HCT116 (cell line): ENCODE results near the gene DIDO1. TPM values are rescaled to one million over a fixed set of nuclear protein-coding genes. Genes with fewer than 3 reads are reported as not detected.

ENCODE experiments used
- ATAC-seq: fragments of 200-7000 bp; cut with Tn5 transposase; 2 replicates; pipeline ENCODE4 v1.9.1; 2020; ENCODE audit warnings: mild to moderate bottlenecking, moderate library complexity
- BruUV-seq: library from RNA; stranded (reverse); fragments of 400-500 nt; replicated peaks from 2 replicates; lab custom pipeline; 2021; lab: Mats Ljungman, UMichigan
- CTCF ChIA-PET: fragments of 300-600 bp; sonication (Branson Sonifier 250); formaldehyde crosslinking; loops from one replicate; lab custom pipeline; 2021; ENCODE audit warnings: antibody characterized with exemption; lab: Charles Lee
- POLR2A ChIA-PET: fragments of 300-600, 350-600 bp; sonication (Branson Sonifier 250); formaldehyde crosslinking; loops from one replicate; lab custom pipeline; 2021; ENCODE audit warnings: antibody characterized with exemption; lab: Charles Lee
- RAD21 ChIA-PET, 2 experiments: fragments of 300-600 bp; sonication (Branson Sonifier 250); formaldehyde crosslinking; loops; one replicate each; lab custom pipeline; 2023; ENCODE audit warnings: low total read pairs in 2 of 2; ENCODE audit not compliant: uncharacterized antibody in 2 of 2, unreplicated experiment in 2 of 2, low non-redundant PET in 1 of 2; lab: Charles Lee
- DNase-seq: peaks from one replicate; pipeline ENCODE4 v3.0.0-alpha.2; 2010; ENCODE audit warnings: low read depth, low spot score
- H2AFZ ChIP-seq: fragments of 200-600 bp; shearing (Covaris generic), sonication (generic); 2 replicates; pipeline ENCODE4 v1.6.1; 2017; ENCODE audit warnings: low read depth, mixed run types, mixed read lengths, antibody characterized with exemption, low read length; ENCODE audit not compliant: poor library complexity, severe bottlenecking
- H3K27ac ChIP-seq: 2 replicates; pipeline ENCODE4 v1.5.1; 2012; ENCODE audit warnings: low read depth, low read length
- H3K27me3 ChIP-seq: fragments of 200-600 bp; sonication (generic); 2 replicates; pipeline ENCODE4 v1.6.1; 2016; ENCODE audit warnings: mixed run types, low read length, mixed read lengths; ENCODE audit not compliant: insufficient read depth
- H3K36me3 ChIP-seq, 2 experiments: fragments of 200-500 bp in 1 of 2; fragments of 200-600 bp in 1 of 2; sonication (Bioruptor generic) in 1 of 2; sonication (generic) in 1 of 2; 2 replicates each; pipeline versions ENCODE4 v1.5.1 to v1.6.1; 2014 to 2016; ENCODE audit warnings: low read length in 2 of 2, inconsistent platforms in 1 of 2, mixed read lengths in 1 of 2, mixed run types in 1 of 2; ENCODE audit not compliant: insufficient read depth in 2 of 2, control insufficient read depth in 1 of 2
- H3K4me1 ChIP-seq, 2 experiments: fragments of 200-600 bp in 1 of 2; sonication (generic) in 1 of 2; 2 replicates each; pipeline versions ENCODE4 v1.5.1 to v1.6.1; 2012 to 2017; ENCODE audit warnings: low read length in 2 of 2, inconsistent platforms in 1 of 2, mild to moderate bottlenecking in 1 of 2, mixed read lengths in 1 of 2, mixed run types in 1 of 2, moderate library complexity in 1 of 2; ENCODE audit not compliant: insufficient read depth in 2 of 2, control insufficient read depth in 1 of 2
- H3K4me2 ChIP-seq: fragments of 200-600 bp; sonication (generic); 2 replicates; pipeline ENCODE4 v1.6.1; 2017; ENCODE audit warnings: mixed run types, low read length, mixed read lengths
- H3K4me3 ChIP-seq, 2 experiments: fragments of 200-600 bp in 1 of 2; sonication (generic) in 1 of 2; replicated peaks in 1 of 2; 2 replicates each; pipeline ENCODE4 v1.5.1; 2011 to 2016; ENCODE audit warnings: low read length in 2 of 2, control low read depth in 1 of 2, low read depth in 1 of 2, mild to moderate bottlenecking in 1 of 2, mixed read lengths in 1 of 2, mixed run types in 1 of 2
- H3K79me2 ChIP-seq: fragments of 200-600 bp; sonication (generic); 2 replicates; pipeline ENCODE4 v1.6.1; 2017; ENCODE audit warnings: mild to moderate bottlenecking, mixed run types, low read length, moderate library complexity, mixed read lengths; ENCODE audit not compliant: insufficient read depth
- H3K9ac ChIP-seq: fragments of 200-600 bp; sonication (generic); 2 replicates; pipeline ENCODE4 v1.6.1; 2016; ENCODE audit warnings: low read length, mixed read lengths
- H3K9me2 ChIP-seq: fragments of 200-600 bp; sonication (generic), shearing (Covaris generic); 2 replicates; pipeline ENCODE4 v1.6.1; 2017; ENCODE audit warnings: mixed run types, mild to moderate bottlenecking, moderate library complexity; ENCODE audit not compliant: insufficient read depth
- H3K9me3 ChIP-seq, 2 experiments: fragments of 200-500 bp in 1 of 2; fragments of 200-600 bp in 1 of 2; sonication (Bioruptor generic) in 1 of 2; sonication (generic) in 1 of 2; 2 replicates each; pipeline ENCODE4 v1.6.1; 2014 to 2017; ENCODE audit warnings: low read length in 2 of 2, mixed read lengths in 2 of 2, inconsistent platforms in 1 of 2, low read depth in 1 of 2, mild to moderate bottlenecking in 1 of 2, mixed run types in 1 of 2, moderate library complexity in 1 of 2; ENCODE audit not compliant: control insufficient read depth in 1 of 2, insufficient read depth in 1 of 2
- H4K20me1 ChIP-seq: fragments of 200-600 bp; sonication (generic), shearing (Covaris generic); 2 replicates; pipeline ENCODE4 v1.6.1; 2017; ENCODE audit warnings: mixed run types, mild to moderate bottlenecking, moderate library complexity; ENCODE audit not compliant: insufficient read depth
- CBX3 ChIP-seq: IDR thresholded peaks from 2 replicates; pipeline ENCODE4 v1.6.1; 2012; ENCODE audit warnings: low read depth
- ELF1 ChIP-seq: IDR thresholded peaks from 2 replicates; pipeline ENCODE4 v1.6.1; 2012; ENCODE audit warnings: low read depth, borderline replicate concordance
- EZH2phosphoT487 ChIP-seq: fragments of 200-600 bp; IDR thresholded peaks from 2 replicates; pipeline ENCODE4 v1.6.1; 2018; ENCODE audit warnings: antibody characterized with exemption, borderline replicate concordance
- JUND ChIP-seq: IDR thresholded peaks from 2 replicates; pipeline ENCODE4 v1.6.1; 2012
- TCF7L2 ChIP-seq: IDR thresholded peaks from 2 replicates; pipeline ENCODE4 v1.7.0; 2011; ENCODE audit warnings: borderline replicate concordance, inconsistent platforms; ENCODE audit not compliant: insufficient read depth, insufficient read length; ENCODE audit errors: extremely low read depth
- YY1 ChIP-seq: IDR thresholded peaks from 2 replicates; pipeline ENCODE4 v1.6.1; 2011; ENCODE audit warnings: low read length, low read depth, moderate library complexity, mild to moderate bottlenecking; ENCODE audit not compliant: insufficient replicate concordance; ENCODE audit errors: extremely low read depth
- ZBTB33 ChIP-seq: IDR thresholded peaks from 2 replicates; pipeline ENCODE4 v1.6.1; 2011; ENCODE audit warnings: mild to moderate bottlenecking, low read length, moderate library complexity; ENCODE audit not compliant: insufficient replicate concordance; ENCODE audit errors: extremely low read depth
- ZFX ChIP-seq: fragments of 450-650 bp; IDR thresholded peaks from 2 replicates; pipeline ENCODE4 v1.6.1; 2017
- intact Hi-C: fragments of 100-400 bp; cut with micrococcal nuclease; formaldehyde crosslinking; loops from 2 replicates; pipeline ENCODE4 v1.10.0; 2022
- total RNA-seq: library from RNA; stranded (reverse); gene quantifications from one replicate; pipeline ENCODE4 v1.2.1, GENCODE V29; 2021; ENCODE audit not compliant: unreplicated experiment

Gene DIDO1
- total RNA-seq, 1 experiment from 2014 or later: 41.4 TPM

- H3K4me2 ChIP-seq: peak overlapping the region; percentile 99
- CTCF ChIA-PET: no interaction called here
- no peak for TF ChIP-seq ZBTB33
These were observed 25.0 kb upstream of the DIDO1 start for GRCh38 chr20:62951143-62951895.

GRCh38 chr20:62950741-62951140, 24.4 kb upstream of the DIDO1 start:
- no peak overlapping the region for H3K9ac ChIP-seq
- DNase-seq: no peak
- peaks cover 17 to 40% of the 10 kb centered on the region in 2 experiments; a peak in 3 of 4 replicates for H3K36me3 ChIP-seq
- no peak overlapping the region for H3K4me2 ChIP-seq
- H4K20me1 ChIP-seq: no peaks in the 10 kb centered on the region
- H3K4me1 ChIP-seq: peaks cover 9 to 24% of the 10 kb centered on the region in 2 experiments
- ChIA-PET RAD21 (no interaction called here), CTCF (no interaction called here), POLR2A (no interaction called here)
- no peaks in the 10 kb centered on the region for H3K27me3 ChIP-seq
- no TSS peak for BruUV-seq
- no peak overlapping the region for H2AFZ ChIP-seq
- intact Hi-C loops: no loop called here
- no peak for TF ChIP-seq CBX3
- TF ChIP-seq YY1: no peak
- TF ChIP-seq EZH2phosphoT487: no peak
- TF ChIP-seq ZFX: no peak
- no peak for TF ChIP-seq ELF1
- no peak for TF ChIP-seq TCF7L2
- no peak for TF ChIP-seq JUND
- H3K4me3 ChIP-seq: no peak overlapping the region
- H3K79me2 ChIP-seq: peaks cover 30% of the 10 kb centered on the region
- H3K27ac ChIP-seq: no peak overlapping the region
- peaks cover 0 to 6% of the 10 kb centered on the region in 2 experiments; a peak in 1 of 4 replicates for H3K9me3 ChIP-seq
- no peak for ATAC-seq
- H3K9me2 ChIP-seq: no peaks in the 10 kb centered on the region

More at GRCh38 chr20:62951143-62951895, 25.0 kb upstream of the DIDO1 start:
- no peaks in the 10 kb centered on the region for H3K9me2 ChIP-seq
- H3K9ac ChIP-seq: peak overlapping the region; percentile 81
- POLR2A ChIA-PET: no interaction called here
- peaks cover 11 to 34% of the 10 kb centered on the region in 2 experiments; a peak in 3 of 4 replicates for H3K36me3 ChIP-seq
- no peaks in the 10 kb centered on the region for H3K27me3 ChIP-seq
- H3K79me2 ChIP-seq: peaks cover 36% of the 10 kb centered on the region
- intact Hi-C loops: no loop called here
- DNase-seq (no peak), ATAC-seq (no peak)
- H3K4me3 ChIP-seq: peak overlapping the region; percentile 62 to 77
- peaks cover 0 to 6% of the 10 kb centered on the region in 2 experiments; a peak in 1 of 4 replicates for H3K9me3 ChIP-seq
- no peaks in the 10 kb centered on the region for H4K20me1 ChIP-seq
- no TSS peak for BruUV-seq
- H2AFZ ChIP-seq: no peak overlapping the region
- peak overlapping the region; percentile 54; the same call in 1 of the 2 replicates for H3K27ac ChIP-seq
- RAD21 ChIA-PET: no interaction called here
- peaks cover 9 to 24% of the 10 kb centered on the region in 2 experiments for H3K4me1 ChIP-seq
